ENCODE data around the gene CHIT1. TPM values are rescaled to one million over a fixed set of nuclear protein-coding genes. Genes with fewer than 3 reads are reported as not detected.

CHIT1 gene
- total and polyA plus RNA-seq, 2 experiments from 2014 or later, result 0.07 to 0.47 TPM

- TF ChIP-seq ZNF462 (CRISPR knock-in tag; IDR thresholded peaks at IDR 0.05), result no peak
- TF ChIP-seq EZH2phosphoT487 (IDR thresholded peaks at IDR 0.05; ENCODE audit: unreplicated experiment), result no peak
- TF ChIP-seq, protein P1, sequence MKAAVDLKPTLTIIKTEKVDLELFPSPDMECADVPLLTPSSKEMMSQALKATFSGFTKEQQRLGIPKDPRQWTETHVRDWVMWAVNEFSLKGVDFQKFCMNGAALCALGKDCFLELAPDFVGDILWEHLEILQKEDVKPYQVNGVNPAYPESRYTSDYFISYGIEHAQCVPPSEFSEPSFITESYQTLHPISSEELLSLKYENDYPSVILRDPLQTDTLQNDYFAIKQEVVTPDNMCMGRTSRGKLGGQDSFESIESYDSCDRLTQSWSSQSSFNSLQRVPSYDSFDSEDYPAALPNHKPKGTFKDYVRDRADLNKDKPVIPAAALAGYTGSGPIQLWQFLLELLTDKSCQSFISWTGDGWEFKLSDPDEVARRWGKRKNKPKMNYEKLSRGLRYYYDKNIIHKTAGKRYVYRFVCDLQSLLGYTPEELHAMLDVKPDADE (IDR thresholded peaks at IDR 0.05), result no peak
- TF ChIP-seq CREB1 (CRISPR knock-in tag; IDR thresholded peaks at IDR 0.05; ENCODE audit: low read depth), result no peak
- TF ChIP-seq STAT1 (IDR thresholded peaks at IDR 0.05; ENCODE audit: unreplicated experiment), result no peak
These were observed 38.5 kb downstream of the CHIT1 start (continued) for GRCh38 chr1:203190949-203191348.

GRCh38 chr1:203189951-203190352 is 39.5 kb downstream of the CHIT1 start:
- H3K27me3 Mint-ChIP-seq (ENCODE audit: insufficient read depth, low read depth, poor library complexity), result no peaks in the 10 kb centered on the region
- H3K27ac Mint-ChIP-seq, result no peak overlapping the region
- H3K4me2 ChIP-seq, result no peak overlapping the region
- no peaks in the 10 kb centered on the region for H3K9me3 Mint-ChIP-seq
- no peaks in the 10 kb centered on the region for H4K20me1 ChIP-seq (replicated peaks; ENCODE audit: insufficient read depth)
- no peaks in the 10 kb centered on the region for H3K36me3 ChIP-seq (ENCODE audit: insufficient read depth)
- H3K4me1 Mint-ChIP-seq, result peaks cover 32% of the 10 kb centered on the region
- no peaks in the 10 kb centered on the region for H3K9me2 ChIP-seq (ENCODE audit: insufficient read depth)
- no peak overlapping the region for H3K4me3 ChIP-seq
- H3K4me3 Mint-ChIP-seq, result no peak overlapping the region
- H3F3A ChIP-seq (replicated peaks; ENCODE audit: low read depth), result no peaks in the 10 kb centered on the region
- TF ChIP-seq NANOG (IDR thresholded peaks at IDR 0.05; ENCODE audit: borderline replicate concordance) (no peak), CREB1 (CRISPR knock-in tag; IDR thresholded peaks at IDR 0.05; ENCODE audit: low read depth) (no peak), POLR2AphosphoS5 (IDR thresholded peaks at IDR 0.05; ENCODE audit: low read depth) (no peak), EZH2 (IDR thresholded peaks at IDR 0.05; ENCODE audit: low read depth, unreplicated experiment) (no peak), ZNF331 (CRISPR knock-in tag; IDR thresholded peaks at IDR 0.05; ENCODE audit: low read depth) (no peak), REST (IDR thresholded peaks at IDR 0.05; ENCODE audit: unreplicated experiment) (no peak), ZNF114 (CRISPR knock-in tag; IDR thresholded peaks at IDR 0.05) (no peak)
- TF ChIP-seq, protein P2, sequence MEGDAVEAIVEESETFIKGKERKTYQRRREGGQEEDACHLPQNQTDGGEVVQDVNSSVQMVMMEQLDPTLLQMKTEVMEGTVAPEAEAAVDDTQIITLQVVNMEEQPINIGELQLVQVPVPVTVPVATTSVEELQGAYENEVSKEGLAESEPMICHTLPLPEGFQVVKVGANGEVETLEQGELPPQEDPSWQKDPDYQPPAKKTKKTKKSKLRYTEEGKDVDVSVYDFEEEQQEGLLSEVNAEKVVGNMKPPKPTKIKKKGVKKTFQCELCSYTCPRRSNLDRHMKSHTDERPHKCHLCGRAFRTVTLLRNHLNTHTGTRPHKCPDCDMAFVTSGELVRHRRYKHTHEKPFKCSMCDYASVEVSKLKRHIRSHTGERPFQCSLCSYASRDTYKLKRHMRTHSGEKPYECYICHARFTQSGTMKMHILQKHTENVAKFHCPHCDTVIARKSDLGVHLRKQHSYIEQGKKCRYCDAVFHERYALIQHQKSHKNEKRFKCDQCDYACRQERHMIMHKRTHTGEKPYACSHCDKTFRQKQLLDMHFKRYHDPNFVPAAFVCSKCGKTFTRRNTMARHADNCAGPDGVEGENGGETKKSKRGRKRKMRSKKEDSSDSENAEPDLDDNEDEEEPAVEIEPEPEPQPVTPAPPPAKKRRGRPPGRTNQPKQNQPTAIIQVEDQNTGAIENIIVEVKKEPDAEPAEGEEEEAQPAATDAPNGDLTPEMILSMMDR (conservative IDR thresholded peaks at IDR 0.05; ENCODE audit: low read depth in 2 of 2), result no peak
- TF ChIP-seq, protein P1 (IDR thresholded peaks at IDR 0.05), result no peak
- H2AFZ ChIP-seq, result no peak overlapping the region
- DNase-seq (ENCODE audit: low spot score) (no peak), ATAC-seq (no peak)
- H3K79me2 ChIP-seq (replicated peaks; ENCODE audit: insufficient read depth), result no peaks in the 10 kb centered on the region
- H3K27ac ChIP-seq (ENCODE audit: low read depth), result no peak overlapping the region
- peaks cover 17% of the 10 kb centered on the region for H3K4me1 ChIP-seq (ENCODE audit: insufficient read depth)
- no peaks in the 10 kb centered on the region for H3K36me3 Mint-ChIP-seq (ENCODE audit: low read depth)
- H3K27me3 ChIP-seq (ENCODE audit: insufficient read depth), result no peaks in the 10 kb centered on the region
